Neuron (in vitro differentiated cells): ENCODE results near the gene PDX1.

Source experiments
- H2AFZ ChIP-seq: one replicate; pipeline ENCODE4 v1.6.1; 2013; ENCODE audit warnings: low read depth, mild to moderate bottlenecking, inconsistent platforms, low read length, moderate library complexity
- H3K27me3 ChIP-seq: one replicate; pipeline ENCODE4 v1.6.1; 2013; ENCODE audit warnings: low read length; ENCODE audit not compliant: insufficient read depth
- H3K36me3 ChIP-seq: one replicate; pipeline ENCODE4 v1.6.1; 2013; ENCODE audit warnings: low read length; ENCODE audit not compliant: insufficient read depth
- H3K4me1 ChIP-seq: one replicate; pipeline ENCODE4 v1.6.1; 2013; ENCODE audit warnings: low read length; ENCODE audit not compliant: insufficient read depth
- H3K4me3 ChIP-seq: 2 replicates; pipeline ENCODE4 v1.5.1; 2013; ENCODE audit warnings: mild to moderate bottlenecking, low read length, moderate library complexity
- H3K9me3 ChIP-seq: one replicate; pipeline ENCODE4 v1.6.1; 2013; ENCODE audit warnings: low read length

Gene PDX1

GRCh38 chr13:27973291-27973690 lies 53.5 kb downstream of the PDX1 start:
- Histone ChIP-seq H3K4me1 (peaks cover 2% of the 10 kb centered on the region), H3K4me3 (no peak overlapping the region), H3K9me3 (no peaks in the 10 kb centered on the region)

GRCh38 chr13:27973961-27974662 lies 54.3 kb downstream of the PDX1 start:
- peaks cover 97% of the 10 kb centered on the region for H3K27me3 ChIP-seq
- no peak overlapping the region for H2AFZ ChIP-seq
- H3K36me3 ChIP-seq: no peaks in the 10 kb centered on the region
- peaks cover 2% of the 10 kb centered on the region for H3K4me1 ChIP-seq
- no peaks in the 10 kb centered on the region for H3K9me3 ChIP-seq
- H3K4me3 ChIP-seq: no peak overlapping the region

More at GRCh38 chr13:27973291-27973690, 53.5 kb downstream of the PDX1 start:
- Histone ChIP-seq H2AFZ (no peak overlapping the region), H3K27me3 (peaks cover 98% of the 10 kb centered on the region), H3K36me3 (no peaks in the 10 kb centered on the region)
